Measurements from ENCODE around the gene ACP5.
"Not testable (repeated sequence)": the region's sequence is repeated elsewhere in the genome, so short reads cannot be mapped to it uniquely, and the experiment has no call there.

ACP5 gene

DNA sequence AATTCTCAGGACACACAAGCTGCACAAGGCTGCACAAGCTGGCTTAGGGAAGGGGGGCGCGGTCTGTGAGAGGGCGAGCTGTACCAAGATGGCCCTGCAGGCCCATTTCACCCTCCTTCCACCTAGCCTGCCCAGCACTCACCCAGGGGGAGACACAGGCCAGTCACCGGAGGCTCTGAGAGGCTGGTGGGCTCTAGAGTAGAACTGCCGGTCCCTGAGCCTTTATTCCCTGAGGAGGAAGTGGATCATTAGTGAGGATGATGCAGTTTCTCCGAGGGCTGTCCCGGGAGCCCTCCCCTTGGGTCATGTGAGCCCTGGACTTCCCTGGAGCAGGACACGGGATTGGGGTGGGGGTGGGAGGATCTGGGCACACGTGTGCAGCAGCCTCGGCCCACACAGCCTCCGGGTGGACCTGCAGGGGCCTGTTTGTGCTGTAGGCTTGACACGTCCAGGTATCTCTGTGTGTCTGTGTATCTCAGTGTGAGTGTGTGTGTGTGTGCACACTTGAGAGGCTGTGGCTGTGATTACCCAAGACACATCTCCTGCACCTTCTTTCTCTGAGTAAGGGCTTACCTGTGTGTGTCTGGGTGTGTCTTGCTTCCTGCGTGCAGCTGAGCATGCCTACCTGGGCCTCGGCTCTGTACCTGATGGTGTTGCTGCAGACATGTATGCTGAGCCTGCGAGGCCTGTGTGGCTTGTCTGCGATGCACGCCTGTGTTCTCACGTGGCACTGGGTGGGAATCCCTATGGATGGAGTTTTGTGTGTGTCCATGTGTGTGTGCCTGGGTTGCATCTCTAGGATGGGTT, at the start of gene ACP5:
ACP5 (minus strand) TSS at position 195 of the 807 bp plus-strand sequence. CDS start 328 bp downstream, outside the sequence.
- peak within 1 kb of the TSS; percentile 20 for H3K4me3 ChIP-seq (ENCODE audit: low read depth, low read length)

DNA sequence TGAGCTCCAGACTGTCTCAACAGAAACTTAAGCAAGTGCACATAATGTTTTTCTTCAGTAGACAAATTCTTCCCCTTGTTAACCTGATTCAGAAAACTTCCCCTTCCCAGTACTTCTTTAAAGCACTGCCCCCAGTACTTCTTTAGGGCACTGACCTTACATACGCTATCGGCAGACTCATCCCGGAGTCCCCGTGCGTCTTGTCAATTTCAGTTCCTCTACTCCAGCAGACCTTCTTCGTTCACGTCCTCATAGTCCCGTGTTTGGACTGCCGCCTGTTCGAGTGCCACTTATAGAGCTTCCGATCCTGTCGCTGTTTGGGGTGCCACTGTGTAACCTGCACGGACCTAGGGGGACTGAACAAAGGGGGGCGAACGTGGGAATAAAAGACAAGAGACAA, 48.8 kb upstream of the ACP5 start:
- H3K4me3 ChIP-seq (ENCODE audit: low read depth, low read length), result no peak overlapping the region

DNA sequence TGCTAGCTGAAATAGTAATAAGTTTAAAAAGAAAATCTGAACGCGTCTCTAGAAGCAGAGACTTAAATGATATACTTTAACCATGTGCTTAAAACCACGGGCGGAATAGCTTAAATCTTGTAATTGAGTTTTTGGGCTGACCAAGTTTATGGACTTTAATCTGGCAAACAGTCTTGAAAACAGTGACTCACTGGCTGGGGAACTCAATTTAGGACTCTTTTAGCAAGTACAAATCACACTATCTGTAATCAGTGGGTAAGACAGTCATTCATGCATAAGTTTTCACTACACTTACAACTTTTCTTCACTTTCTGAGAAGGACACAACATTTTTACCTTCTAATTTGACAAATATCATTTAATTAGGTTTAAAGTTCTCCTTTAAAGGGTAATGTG, 46.6 kb upstream of the ACP5 start:
- no peak overlapping the region for H3K4me3 ChIP-seq (ENCODE audit: low read depth, low read length)

GRCh38 chr19:11622401-11622800, 45.0 kb upstream of the ACP5 start:
- H3K4me3 ChIP-seq (ENCODE audit: low read depth, low read length), result not testable (repeated sequence)

DNA sequence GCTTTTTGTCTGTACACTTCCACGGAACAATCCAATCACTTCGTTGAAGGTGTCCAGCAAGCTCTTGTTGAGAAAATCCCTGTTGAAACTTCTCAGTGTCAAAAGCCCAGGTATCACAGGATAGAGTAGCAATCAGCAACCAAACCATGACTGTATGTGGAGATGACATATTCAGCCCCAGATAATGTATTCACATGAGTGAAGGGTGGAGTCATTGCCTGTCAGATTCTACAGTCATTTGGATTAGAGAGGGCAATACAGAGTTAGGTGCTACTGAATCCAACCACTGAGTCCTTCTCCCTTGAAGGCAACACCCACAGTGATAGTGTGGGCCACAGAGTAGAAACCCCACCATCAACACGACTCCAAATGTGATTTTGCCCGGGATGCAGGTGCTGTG, 43.1 kb upstream of the ACP5 start:
- no peak overlapping the region for H3K4me3 ChIP-seq (ENCODE audit: low read depth, low read length)

DNA sequence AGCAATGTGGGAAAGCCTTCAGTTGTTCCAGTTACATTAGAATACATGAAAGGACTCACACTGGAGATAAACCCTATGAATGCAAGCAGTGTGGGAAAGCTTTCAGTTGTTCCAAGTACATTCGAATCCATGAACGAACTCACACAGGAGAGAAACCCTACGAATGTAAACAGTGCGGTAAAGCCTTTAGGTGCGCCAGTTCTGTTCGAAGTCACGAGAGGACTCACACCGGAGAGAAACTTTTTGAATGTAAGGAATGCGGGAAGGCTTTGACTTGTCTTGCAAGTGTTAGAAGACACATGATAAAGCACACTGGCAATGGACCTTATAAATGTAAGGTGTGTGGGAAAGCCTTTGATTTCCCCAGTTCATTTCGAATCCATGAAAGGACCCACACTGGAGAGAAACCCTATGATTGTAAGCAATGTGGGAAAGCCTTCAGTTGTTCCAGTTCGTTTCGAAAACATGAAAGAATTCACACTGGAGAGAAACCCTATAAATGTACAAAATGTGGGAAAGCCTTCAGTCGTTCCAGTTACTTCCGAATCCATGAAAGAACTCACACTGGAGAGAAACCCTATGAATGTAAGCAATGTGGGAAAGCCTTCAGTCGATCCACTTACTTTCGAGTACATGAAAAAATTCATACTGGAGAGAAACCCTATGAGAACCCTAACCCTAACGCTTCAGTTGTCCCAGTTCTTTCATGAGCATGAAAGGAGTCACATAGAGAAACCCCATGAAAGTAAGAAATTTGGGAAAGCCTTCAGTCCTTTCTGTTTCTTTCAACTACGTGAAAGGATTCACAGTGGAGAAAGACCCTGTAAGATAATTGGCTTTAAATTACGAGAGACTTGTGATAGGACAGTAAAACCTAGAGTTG, 40.0 kb upstream of the ACP5 start:
- H3K4me3 ChIP-seq (ENCODE audit: low read depth, low read length), result no peak overlapping the region

DNA sequence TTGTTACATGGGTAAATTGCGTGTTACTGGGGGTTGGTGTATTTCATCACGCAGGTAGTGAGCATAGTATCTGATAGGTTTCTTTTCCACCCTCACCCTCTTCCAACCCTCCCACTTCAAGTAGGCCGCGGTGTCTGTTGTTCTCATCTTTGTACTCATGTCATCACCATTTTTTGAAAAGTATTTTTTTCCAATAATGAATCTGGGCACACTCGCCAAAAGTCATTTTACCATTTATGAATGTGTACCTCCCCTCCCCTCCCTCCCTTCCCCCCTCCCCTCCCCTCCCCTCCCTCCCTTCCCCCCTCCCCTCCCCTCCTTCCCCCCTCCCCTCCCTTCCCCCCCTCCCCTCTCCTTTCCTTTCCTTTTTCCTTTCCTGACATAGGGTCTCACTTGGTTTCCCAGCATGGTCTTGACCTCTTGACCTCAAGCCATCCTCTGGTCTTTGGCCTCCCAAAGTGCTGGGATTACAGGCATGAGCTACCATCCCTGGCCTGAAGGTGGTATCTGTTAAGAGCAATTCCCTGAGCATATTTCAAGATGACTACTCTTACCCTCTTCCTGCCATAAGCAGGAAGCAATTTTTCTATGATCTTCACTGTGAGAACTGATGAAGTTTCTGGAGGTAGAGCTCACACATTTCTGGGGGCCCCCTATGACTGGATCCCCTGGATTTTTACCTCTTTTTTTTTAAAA, 35.5 kb upstream of the ACP5 start:
- no peak overlapping the region for H3K4me3 ChIP-seq (ENCODE audit: low read depth, low read length)

DNA sequence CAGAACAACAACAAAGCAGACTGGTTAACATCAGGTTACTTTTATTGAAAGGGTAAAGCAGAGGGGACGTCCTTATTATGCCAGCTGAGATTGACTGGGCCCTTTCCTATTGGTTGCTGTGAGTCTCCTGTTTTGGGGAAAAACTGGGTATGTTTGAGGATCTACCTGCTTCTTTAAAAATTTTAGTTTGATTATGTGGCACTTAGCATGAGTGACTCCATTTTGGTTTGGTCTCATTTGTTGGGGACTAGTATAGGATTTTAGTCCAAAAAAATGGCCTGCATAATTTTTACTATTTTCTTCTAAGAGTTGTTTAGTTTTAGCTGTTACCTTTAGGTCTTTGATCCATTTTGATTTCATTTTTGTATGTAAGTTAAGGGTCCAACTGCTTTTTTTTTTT, 34.3 kb upstream of the ACP5 start:
- no peak overlapping the region for H3K4me3 ChIP-seq (ENCODE audit: low read depth, low read length)

DNA sequence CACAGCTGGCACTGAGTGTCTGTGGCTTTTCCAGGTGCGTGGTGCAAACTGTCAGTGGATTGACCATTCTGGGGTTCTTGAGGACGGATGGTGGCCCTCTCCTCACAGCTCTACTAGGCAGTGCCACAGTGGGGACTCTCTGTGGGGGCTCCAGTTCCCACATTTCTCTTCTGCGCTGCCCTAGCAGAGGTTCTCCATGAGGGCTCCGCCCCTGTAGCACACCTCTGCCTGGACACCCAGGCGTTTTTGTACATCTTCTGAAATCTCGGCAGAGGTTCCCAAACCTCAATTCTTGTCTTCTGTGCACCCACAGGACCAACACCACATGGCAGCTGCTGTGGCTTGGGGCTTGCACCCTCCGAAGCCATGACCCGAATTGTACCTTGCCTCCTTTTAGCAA, 29.0 kb upstream of the ACP5 start:
- no peak overlapping the region for H3K4me3 ChIP-seq (ENCODE audit: low read depth, low read length)

DNA sequence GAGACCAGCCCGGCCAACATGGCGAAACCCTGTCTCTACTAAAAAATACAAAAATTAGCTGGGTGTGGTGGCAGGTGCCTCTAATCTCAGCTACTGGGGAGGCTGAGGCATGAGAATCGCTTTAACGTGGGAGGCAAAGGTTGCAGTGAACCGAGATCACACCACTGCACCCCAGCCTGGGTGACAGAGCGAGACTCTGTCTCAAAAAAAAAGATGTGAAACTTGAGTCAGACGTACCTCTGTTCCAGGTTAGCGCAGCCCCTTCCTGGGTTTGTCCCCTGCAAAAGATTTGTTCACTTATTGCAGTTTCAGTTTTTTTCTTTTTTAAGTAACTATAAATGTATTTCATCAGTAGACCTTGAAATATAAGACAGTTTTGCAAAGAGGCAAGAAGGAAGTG, 22.3 kb upstream of the ACP5 start:
- not testable (repeated sequence) for H3K4me3 ChIP-seq (ENCODE audit: low read depth, low read length)

DNA sequence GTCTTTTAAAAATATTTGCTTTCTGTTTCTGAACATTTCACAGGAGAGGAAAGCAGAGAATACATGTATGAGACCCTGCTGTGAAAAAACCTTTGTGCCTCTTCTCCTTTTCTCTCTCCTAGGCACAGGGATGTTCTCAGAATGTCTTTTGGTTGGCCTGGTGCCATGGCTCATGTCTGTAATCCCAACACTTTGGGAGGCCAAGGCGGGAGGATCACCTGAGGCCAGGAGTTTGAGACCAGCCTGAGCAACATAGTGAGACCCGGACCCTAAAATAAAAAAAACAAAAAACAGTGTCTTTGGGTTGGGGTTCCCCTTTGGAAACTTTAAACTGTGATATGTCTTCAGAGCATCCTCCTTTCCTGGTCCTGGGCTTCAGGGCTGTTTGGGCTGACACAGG, 21.3 kb upstream of the ACP5 start:
- H3K4me3 ChIP-seq (ENCODE audit: low read depth, low read length), result no peak overlapping the region

DNA sequence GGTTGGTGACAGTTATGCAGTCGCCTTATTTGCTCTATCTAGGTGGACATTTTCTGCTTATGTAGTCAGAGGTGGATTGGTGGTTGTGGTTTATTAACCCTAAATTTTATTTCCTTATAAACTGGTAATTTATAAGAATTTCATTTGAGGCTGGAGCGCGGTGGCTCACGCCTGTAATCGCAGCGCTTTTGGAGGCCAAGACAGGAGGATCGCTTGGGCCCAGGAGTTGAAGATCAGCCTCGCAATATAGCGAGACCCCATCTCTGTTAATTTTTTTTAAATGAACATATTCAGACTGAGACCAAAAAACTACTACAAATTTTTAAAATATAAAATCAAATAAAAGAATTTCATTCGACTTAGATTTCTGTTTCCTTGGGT, 20.6 kb upstream of the ACP5 start:
- H3K4me3 ChIP-seq (ENCODE audit: low read depth, low read length), result peak overlapping the region; percentile 87

DNA sequence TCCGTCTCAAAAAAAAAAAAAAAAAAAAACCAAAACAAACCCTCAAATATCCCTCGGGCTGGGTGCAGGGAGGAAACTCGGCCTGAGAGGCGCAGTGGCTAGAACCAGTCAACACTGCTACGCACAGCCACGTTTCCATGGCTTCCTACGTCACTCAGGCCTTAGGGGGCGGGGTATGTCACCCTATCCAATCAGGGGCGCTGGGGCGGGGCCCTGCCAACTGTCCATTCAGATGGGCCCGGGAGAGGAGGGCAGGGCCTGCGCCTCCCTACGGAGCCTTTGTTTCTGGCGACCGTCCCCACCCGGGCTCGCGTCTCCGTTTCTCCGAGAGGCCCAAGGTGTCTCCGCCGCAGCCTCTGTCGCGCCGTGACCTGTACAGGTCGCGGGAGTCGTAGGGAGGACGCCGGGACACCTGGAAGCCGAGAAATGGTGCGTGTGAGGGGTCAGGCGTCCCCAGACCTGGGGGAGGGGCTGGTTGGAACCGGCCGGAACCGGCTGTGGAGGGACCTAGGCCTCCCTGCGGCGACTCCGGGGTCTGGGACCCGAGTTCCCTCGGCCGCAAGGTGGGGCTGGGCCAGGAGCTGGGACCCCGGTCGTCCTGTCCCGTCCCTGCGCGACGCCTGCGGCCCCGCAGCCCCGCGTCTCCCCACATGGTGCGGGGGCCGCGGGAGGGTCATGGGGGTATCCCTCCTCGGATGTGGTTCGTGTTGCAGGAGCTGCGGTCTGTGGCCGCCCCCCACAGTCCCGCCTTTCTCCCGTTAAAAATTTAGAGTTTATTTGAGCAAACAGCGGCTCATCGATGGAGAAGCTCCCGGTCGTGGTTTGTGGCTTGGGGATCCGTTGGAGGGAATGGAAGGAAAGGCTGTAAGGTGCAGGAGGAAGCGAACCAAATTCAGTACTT, 20.0 kb upstream of the ACP5 start, which contains the start of gene ZNF627:
ZNF627 (plus strand) TSS at position 282 of the 901 bp plus-strand sequence; CDS start at position 427, 145 bp downstream.
- peak within 1 kb of the TSS; percentile 87 for H3K4me3 ChIP-seq (ENCODE audit: low read depth, low read length)

DNA sequence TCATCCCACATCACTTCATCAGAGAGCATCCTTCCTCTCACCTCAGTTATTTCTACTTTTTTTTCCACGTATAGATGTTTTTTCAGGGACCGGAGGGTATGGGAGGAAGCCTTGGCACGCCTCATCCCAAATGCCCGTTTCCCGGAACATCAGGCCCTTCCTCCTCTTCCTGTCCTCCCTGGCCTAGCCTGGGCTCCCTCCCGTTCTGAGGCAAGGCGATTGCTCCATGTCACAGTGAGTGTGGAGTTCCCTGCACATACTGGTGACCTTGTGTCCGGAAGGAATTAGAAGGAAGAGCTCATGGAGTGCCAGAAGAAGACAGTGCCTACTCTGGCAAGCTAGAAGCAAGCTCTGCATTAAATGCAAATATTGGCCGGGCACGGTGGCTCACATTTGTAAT, 18.7 kb upstream of the ACP5 start:
- no peak overlapping the region for H3K4me3 ChIP-seq (ENCODE audit: low read depth, low read length)

GRCh38 chr19:11594084-11594483, 16.6 kb upstream of the ACP5 start:
- no peak overlapping the region for H3K4me3 ChIP-seq (ENCODE audit: low read depth, low read length)

GRCh38 chr19:11587975-11588631, 10.7 kb upstream of the ACP5 start:
- no peak overlapping the region for H3K4me3 ChIP-seq (ENCODE audit: low read depth, low read length)

DNA sequence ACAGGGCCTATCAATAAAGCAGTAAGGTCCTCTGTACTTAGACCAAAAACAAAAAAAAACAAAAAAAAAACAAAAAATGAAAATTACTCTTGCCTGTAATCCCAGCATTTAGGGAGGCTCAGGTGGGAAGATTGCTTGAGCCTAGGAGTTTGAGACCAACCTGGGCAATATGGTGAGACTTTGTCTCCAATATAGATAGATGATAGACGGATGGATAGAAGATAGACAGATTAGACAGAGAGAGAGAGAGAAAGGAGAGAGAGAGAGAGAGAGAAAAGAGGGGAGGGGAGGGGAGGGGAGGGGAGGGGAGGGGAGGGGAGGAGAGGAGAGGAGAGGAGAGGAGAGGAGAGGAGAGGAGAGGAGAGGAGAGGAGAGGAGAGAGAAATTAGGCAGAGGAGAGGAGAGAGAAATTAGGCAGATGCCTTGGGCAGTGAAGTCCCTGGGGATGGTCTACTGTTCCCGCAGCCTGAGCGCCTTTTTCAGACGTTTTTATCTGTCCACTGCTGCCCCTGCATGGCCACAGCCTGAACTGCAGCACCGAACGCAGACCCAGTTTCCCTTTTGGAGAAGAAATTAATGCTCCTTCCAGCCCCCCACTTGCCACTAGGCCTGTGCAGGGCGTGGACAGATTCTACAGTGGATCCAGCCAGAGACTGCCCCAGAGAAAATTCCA, 10.0 kb upstream of the ACP5 start:
- H3K4me3 ChIP-seq (ENCODE audit: low read depth, low read length), result no peak overlapping the region

DNA sequence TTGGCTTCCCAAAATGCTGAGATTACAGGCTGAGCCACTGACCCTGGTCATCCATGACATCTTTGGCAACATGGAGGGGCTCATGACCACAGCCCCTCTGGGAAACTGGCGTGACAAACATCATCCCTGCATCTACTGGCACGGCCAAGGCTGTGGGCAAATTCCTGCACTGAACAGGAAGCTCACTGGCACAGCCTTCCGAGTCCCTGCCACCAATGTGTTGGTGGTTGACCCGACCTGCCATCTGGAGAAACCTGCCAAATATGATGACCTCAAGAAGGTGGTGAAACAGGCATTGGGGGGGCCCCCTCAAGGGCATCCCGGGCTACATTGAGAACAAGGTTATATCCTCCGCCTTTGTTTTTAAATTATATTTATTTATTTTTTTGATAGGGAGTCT, 8.9 kb upstream of the ACP5 start:
- H3K4me3 ChIP-seq (ENCODE audit: low read depth, low read length), result no peak overlapping the region

DNA sequence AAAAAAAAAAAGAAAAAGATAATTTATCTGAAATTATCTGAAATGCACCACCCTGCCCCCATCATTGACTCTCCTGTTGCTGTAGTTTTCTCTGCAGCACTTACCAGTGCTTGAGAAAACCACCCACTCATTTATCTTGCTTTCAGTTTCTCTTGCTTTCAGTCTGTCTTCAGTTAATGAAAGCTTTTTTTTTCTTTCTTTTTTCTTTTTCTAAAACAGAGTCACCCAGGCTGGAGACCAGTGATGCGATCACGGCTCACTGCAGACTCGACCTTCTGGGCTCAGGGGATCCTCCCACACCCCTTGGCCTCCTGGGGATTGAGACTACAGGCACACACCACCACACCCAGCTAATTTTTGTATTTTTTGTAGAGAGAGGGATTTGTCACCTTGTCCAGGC, 4.3 kb upstream of the ACP5 start:
- no peak overlapping the region for H3K4me3 ChIP-seq (ENCODE audit: low read depth, low read length)

Data from iPS-11a (cell line).